Measurements from ENCODE around the gene TMEM89. TPM values are rescaled to one million over a fixed set of nuclear protein-coding genes. Genes with fewer than 3 reads are reported as not detected.
A peak's percentile ranks its signal among the peaks of the same experiment; 100 is the strongest.

Gene TMEM89
- total and polyA plus RNA-seq, 2 of the 13 experiments (the other 11 are each of a cell fraction or from before 2014, with no cell fraction given), result 0.31 to 0.59 TPM

GRCh38 chr3:48663489-48664312, 42.1 kb upstream of the TMEM89 start (continued):
- no peak for TF ChIP-seq PAWR (CRISPR knock-in tag; IDR thresholded peaks at IDR 0.05; ENCODE audit: borderline replicate concordance)
- TF ChIP-seq NFAT5 (CRISPR knock-in tag; IDR thresholded peaks at IDR 0.05), result 0 out of 2 replicates have a peak, but pooled peaks have one; percentile 62
- TF ChIP-seq MTA1 (CRISPR knock-in tag; IDR thresholded peaks at IDR 0.05; ENCODE audit: borderline replicate concordance), result peak; percentile 83; the same call in 1 of the 2 replicates
- TF ChIP-seq ZFP1 (CRISPR knock-in tag; IDR thresholded peaks at IDR 0.05), result no peak; the same call in 1 of the 2 replicates
- TF ChIP-seq NONO (IDR thresholded peaks at IDR 0.05), result no peak
- peak; percentile 91 for TF ChIP-seq NONO (CRISPR knock-in tag; conservative IDR thresholded peaks at IDR 0.05)
- TF ChIP-seq ATAD3A (CRISPR knock-in tag; IDR thresholded peaks at IDR 0.05), result no peak; the same call in 1 of the 2 replicates
- TF ChIP-seq, protein P1, sequence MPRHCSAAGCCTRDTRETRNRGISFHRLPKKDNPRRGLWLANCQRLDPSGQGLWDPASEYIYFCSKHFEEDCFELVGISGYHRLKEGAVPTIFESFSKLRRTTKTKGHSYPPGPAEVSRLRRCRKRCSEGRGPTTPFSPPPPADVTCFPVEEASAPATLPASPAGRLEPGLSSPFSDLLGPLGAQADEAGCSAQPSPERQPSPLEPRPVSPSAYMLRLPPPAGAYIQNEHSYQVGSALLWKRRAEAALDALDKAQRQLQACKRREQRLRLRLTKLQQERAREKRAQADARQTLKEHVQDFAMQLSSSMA (CRISPR knock-in tag; IDR thresholded peaks at IDR 0.05), result no peak; the same call in 1 of the 2 replicates
- TF ChIP-seq, protein P2, sequence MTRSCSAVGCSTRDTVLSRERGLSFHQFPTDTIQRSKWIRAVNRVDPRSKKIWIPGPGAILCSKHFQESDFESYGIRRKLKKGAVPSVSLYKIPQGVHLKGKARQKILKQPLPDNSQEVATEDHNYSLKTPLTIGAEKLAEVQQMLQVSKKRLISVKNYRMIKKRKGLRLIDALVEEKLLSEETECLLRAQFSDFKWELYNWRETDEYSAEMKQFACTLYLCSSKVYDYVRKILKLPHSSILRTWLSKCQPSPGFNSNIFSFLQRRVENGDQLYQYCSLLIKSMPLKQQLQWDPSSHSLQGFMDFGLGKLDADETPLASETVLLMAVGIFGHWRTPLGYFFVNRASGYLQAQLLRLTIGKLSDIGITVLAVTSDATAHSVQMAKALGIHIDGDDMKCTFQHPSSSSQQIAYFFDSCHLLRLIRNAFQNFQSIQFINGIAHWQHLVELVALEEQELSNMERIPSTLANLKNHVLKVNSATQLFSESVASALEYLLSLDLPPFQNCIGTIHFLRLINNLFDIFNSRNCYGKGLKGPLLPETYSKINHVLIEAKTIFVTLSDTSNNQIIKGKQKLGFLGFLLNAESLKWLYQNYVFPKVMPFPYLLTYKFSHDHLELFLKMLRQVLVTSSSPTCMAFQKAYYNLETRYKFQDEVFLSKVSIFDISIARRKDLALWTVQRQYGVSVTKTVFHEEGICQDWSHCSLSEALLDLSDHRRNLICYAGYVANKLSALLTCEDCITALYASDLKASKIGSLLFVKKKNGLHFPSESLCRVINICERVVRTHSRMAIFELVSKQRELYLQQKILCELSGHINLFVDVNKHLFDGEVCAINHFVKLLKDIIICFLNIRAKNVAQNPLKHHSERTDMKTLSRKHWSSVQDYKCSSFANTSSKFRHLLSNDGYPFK (CRISPR knock-in tag; IDR thresholded peaks at IDR 0.05; ENCODE audit: borderline replicate concordance), result 0 out of 2 replicates have a peak, but pooled peaks have one; percentile 50
- no peak for TF ChIP-seq HNRNPUL1 (IDR thresholded peaks at IDR 0.05; ENCODE audit: low read depth, low read length)
- TF ChIP-seq TRIM22 (IDR thresholded peaks at IDR 0.05), result no peak
- no peak; the same call in 1 of the 2 replicates for TF ChIP-seq ZBTB42 (CRISPR knock-in tag; IDR thresholded peaks at IDR 0.05)
- no peak for TF ChIP-seq ZBTB44 (CRISPR knock-in tag; IDR thresholded peaks at IDR 0.05)
- TF ChIP-seq ZNF20 (CRISPR knock-in tag; IDR thresholded peaks at IDR 0.05), result 0 out of 2 replicates have a peak, but pooled peaks have one; percentile 66
- no peak for TF ChIP-seq ZSCAN25 (CRISPR knock-in tag; IDR thresholded peaks at IDR 0.05)
- no peak for TF ChIP-seq ETV6 (CRISPR knock-in tag; conservative IDR thresholded peaks at IDR 0.05)
- TF ChIP-seq ZNF563 (CRISPR knock-in tag; IDR thresholded peaks at IDR 0.05), result peak; percentile 85; the same call in 1 of the 2 replicates
